Loucy (cell line): Measurements from ENCODE around the gene SPTB.

ENCODE experiments used
- H2AFZ ChIP-seq: fragments of 200-600 bp; sonication (generic); 2 replicates; pipeline ENCODE4 v1.6.0; 2016; ENCODE audit warnings: antibody characterized with exemption, mild to moderate bottlenecking, low read length, moderate library complexity
- H3F3A ChIP-seq: fragments of 200-600 bp; 2 replicates; pipeline ENCODE4 v1.6.0; 2016; ENCODE audit warnings: antibody characterized with exemption, low read depth, mild to moderate bottlenecking
- H3K27me3 ChIP-seq: fragments of 200-600 bp; sonication (generic); 2 replicates; pipeline ENCODE4 v1.6.1; 2014; ENCODE audit warnings: low read length, mild to moderate bottlenecking; ENCODE audit not compliant: insufficient read depth, poor library complexity, severe bottlenecking
- H3K36me3 ChIP-seq: fragments of 200-600 bp; sonication (generic); 2 replicates; pipeline ENCODE4 v1.6.1; 2016; ENCODE audit warnings: low read length; ENCODE audit not compliant: insufficient read depth
- H3K4me1 ChIP-seq: fragments of 200-600 bp; sonication (generic); 2 replicates; pipeline ENCODE4 v1.5.1; 2014; ENCODE audit warnings: low read length, mild to moderate bottlenecking; ENCODE audit not compliant: insufficient read depth, poor library complexity, severe bottlenecking
- H3K4me2 ChIP-seq: fragments of 200-600 bp; sonication (generic); 2 replicates; pipeline ENCODE4 v1.6.0; 2014; ENCODE audit warnings: antibody characterized with exemption, low read length, low read depth, mild to moderate bottlenecking; ENCODE audit not compliant: poor library complexity, severe bottlenecking
- H3K4me3 ChIP-seq: fragments of 200-600 bp; sonication (generic); 2 replicates; pipeline ENCODE4 v1.5.1; 2014; ENCODE audit warnings: low read length, mild to moderate bottlenecking, mixed read lengths; ENCODE audit not compliant: poor library complexity, severe bottlenecking
- H3K79me2 ChIP-seq: fragments of 200-600 bp; sonication (generic); 2 replicates; pipeline ENCODE4 v1.6.1; 2014; ENCODE audit warnings: low read length; ENCODE audit not compliant: insufficient read depth
- H3K9ac ChIP-seq: fragments of 200-600 bp; sonication (generic); 2 replicates; pipeline ENCODE4 v1.6.0; 2014; ENCODE audit warnings: mild to moderate bottlenecking, low read depth, low read length, moderate library complexity; ENCODE audit not compliant: poor library complexity, severe bottlenecking
- H3K9me2 ChIP-seq: fragments of 200-600 bp; sonication (generic); replicated peaks from 2 replicates; pipeline ENCODE4 v1.6.1; 2016; ENCODE audit warnings: low read depth, low read length, mixed read lengths
- H3K9me3 ChIP-seq: fragments of 200-600 bp; sonication (generic); 2 replicates; pipeline ENCODE4 v1.6.1; 2014; ENCODE audit warnings: mild to moderate bottlenecking, antibody characterized with exemption, low read length, low read depth; ENCODE audit not compliant: insufficient read depth
- H4K20me1 ChIP-seq: fragments of 200-600 bp; sonication (generic); 2 replicates; pipeline ENCODE4 v1.6.0; 2014; ENCODE audit warnings: antibody characterized with exemption, low read length, mild to moderate bottlenecking; ENCODE audit not compliant: insufficient read depth, poor library complexity, severe bottlenecking
- CTCF ChIP-seq: fragments of 200-600 bp; sonication (generic); conservative IDR thresholded peaks from 2 replicates; pipeline ENCODE4 v1.5.1; 2014; ENCODE audit warnings: mild to moderate bottlenecking, antibody characterized with exemption, low read length
- EZH2phosphoT487 ChIP-seq: fragments of 200-600 bp; IDR thresholded peaks from 2 replicates; pipeline ENCODE4 v1.6.1; 2018; ENCODE audit warnings: antibody characterized with exemption, mild to moderate bottlenecking, moderate library complexity, borderline replicate concordance

The SPTB gene

GRCh38 chr14:64873506-64874219 lies 6.0 kb downstream of the SPTB start:
- Histone ChIP-seq H3K36me3 (no peaks in the 10 kb centered on the region), H3K79me2 (no peaks in the 10 kb centered on the region), H4K20me1 (no peaks in the 10 kb centered on the region), H3K9me3 (no peaks in the 10 kb centered on the region), H3K9me2 (no peaks in the 10 kb centered on the region), H3K4me2 (no peak overlapping the region), H3F3A (no peaks in the 10 kb centered on the region), H3K27me3 (peaks cover 13% of the 10 kb centered on the region), H3K9ac (no peak overlapping the region), H3K4me1 (no peaks in the 10 kb centered on the region), H2AFZ (no peak overlapping the region), H3K4me3 (no peak overlapping the region)
- TF ChIP-seq CTCF (no peak), EZH2phosphoT487 (no peak)

GRCh38 chr14:64871344-64871743 lies 8.4 kb downstream of the SPTB start:
- no peaks in the 10 kb centered on the region for H3K9me2 ChIP-seq
- H3K27me3 ChIP-seq, result peaks cover 3% of the 10 kb centered on the region
- H4K20me1 ChIP-seq, result no peaks in the 10 kb centered on the region
- no peaks in the 10 kb centered on the region for H3K36me3 ChIP-seq
- H3K9ac ChIP-seq, result no peak overlapping the region
- no peak overlapping the region for H3K4me3 ChIP-seq
- no peaks in the 10 kb centered on the region for H3K4me1 ChIP-seq
- H3K9me3 ChIP-seq, result no peaks in the 10 kb centered on the region
- H3K79me2 ChIP-seq, result no peaks in the 10 kb centered on the region
- no peak overlapping the region for H3K4me2 ChIP-seq
- H2AFZ ChIP-seq, result no peak overlapping the region
- TF ChIP-seq CTCF (no peak), EZH2phosphoT487 (no peak)
- no peaks in the 10 kb centered on the region for H3F3A ChIP-seq

- Histone ChIP-seq H3K79me2 (no peaks in the 10 kb centered on the region), H3K4me2 (no peak overlapping the region), H3K9me2 (no peaks in the 10 kb centered on the region), H3K9me3 (no peaks in the 10 kb centered on the region), H2AFZ (no peak overlapping the region), H4K20me1 (no peaks in the 10 kb centered on the region), H3K4me3 (no peak overlapping the region), H3F3A (no peaks in the 10 kb centered on the region), H3K36me3 (no peaks in the 10 kb centered on the region), H3K4me1 (no peaks in the 10 kb centered on the region), H3K27me3 (peaks cover 3% of the 10 kb centered on the region), H3K9ac (no peak overlapping the region)
- TF ChIP-seq CTCF, result no peak
- no peak for TF ChIP-seq EZH2phosphoT487
These were observed 9.5 kb downstream of the SPTB start for GRCh38 chr14:64870160-64870559.
